ENCODE data around the gene RHEX.

DNA sequence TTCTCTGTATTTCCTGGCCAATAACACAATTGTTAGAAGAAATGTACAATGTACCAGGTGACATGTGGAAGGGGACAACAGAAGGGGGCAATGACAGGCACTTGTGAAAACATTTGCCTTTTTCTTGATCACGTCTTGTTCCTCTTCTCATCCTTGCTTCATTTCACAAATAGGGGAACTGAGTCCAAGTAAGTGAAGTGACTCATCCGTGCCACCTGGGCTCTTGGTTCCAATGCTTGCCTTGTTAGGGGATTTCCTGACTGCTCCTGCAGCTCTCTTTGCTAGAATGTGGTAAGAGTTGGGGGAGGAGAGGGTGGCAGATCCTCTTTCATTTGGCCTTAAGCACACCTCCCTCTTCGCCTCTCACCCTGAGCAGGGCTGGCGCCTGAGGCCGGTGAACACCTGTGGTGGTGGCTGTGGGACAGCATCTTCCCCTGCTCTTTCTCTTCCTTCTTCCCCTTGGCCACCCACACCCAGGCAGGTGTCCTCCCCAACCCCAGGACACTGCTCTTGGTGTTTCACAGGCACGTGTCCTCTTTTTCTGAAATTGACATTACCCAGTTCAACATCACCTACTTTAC lies 2.2 kb upstream of the RHEX start:
- TF ChIP-seq, protein P1, sequence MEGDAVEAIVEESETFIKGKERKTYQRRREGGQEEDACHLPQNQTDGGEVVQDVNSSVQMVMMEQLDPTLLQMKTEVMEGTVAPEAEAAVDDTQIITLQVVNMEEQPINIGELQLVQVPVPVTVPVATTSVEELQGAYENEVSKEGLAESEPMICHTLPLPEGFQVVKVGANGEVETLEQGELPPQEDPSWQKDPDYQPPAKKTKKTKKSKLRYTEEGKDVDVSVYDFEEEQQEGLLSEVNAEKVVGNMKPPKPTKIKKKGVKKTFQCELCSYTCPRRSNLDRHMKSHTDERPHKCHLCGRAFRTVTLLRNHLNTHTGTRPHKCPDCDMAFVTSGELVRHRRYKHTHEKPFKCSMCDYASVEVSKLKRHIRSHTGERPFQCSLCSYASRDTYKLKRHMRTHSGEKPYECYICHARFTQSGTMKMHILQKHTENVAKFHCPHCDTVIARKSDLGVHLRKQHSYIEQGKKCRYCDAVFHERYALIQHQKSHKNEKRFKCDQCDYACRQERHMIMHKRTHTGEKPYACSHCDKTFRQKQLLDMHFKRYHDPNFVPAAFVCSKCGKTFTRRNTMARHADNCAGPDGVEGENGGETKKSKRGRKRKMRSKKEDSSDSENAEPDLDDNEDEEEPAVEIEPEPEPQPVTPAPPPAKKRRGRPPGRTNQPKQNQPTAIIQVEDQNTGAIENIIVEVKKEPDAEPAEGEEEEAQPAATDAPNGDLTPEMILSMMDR (IDR thresholded peaks at IDR 0.05; ENCODE audit: insufficient read depth, low read depth, low read length) = no peak
- TF ChIP-seq EZH2 (IDR thresholded peaks at IDR 0.05; ENCODE audit: insufficient read depth, low read length) = no peak
